HL-60 (cell line): ENCODE results near the gene PCDH1.

Source experiments
- CTCF ChIP-seq: IDR thresholded peaks from one replicate; pipeline ENCODE4 v1.5.1; 2011; ENCODE audit warnings: low read length, control low read depth, inconsistent platforms; ENCODE audit not compliant: insufficient read depth
- GABPA ChIP-seq: IDR thresholded peaks from 2 replicates; pipeline ENCODE4 v1.6.1; 2012; ENCODE audit warnings: low read depth
- POLR2AphosphoS5 ChIP-seq: IDR thresholded peaks from 2 replicates; pipeline ENCODE4 v1.6.1; 2012; ENCODE audit warnings: low read depth
- REST ChIP-seq: IDR thresholded peaks from 2 replicates; pipeline ENCODE4 v1.6.1; 2012; ENCODE audit warnings: low read depth; ENCODE audit not compliant: insufficient replicate concordance
- SPI1 ChIP-seq: IDR thresholded peaks from 2 replicates; pipeline ENCODE4 v1.6.1; 2012; ENCODE audit warnings: low read depth, mild to moderate bottlenecking, borderline replicate concordance

GRCh38 chr5:141806626-141807025 is 71.6 kb downstream of the PCDH1 start:
- no peak for TF ChIP-seq GABPA
- TF ChIP-seq CTCF = no peak
- TF ChIP-seq REST = no peak
- no peak for TF ChIP-seq POLR2AphosphoS5
- no peak for TF ChIP-seq SPI1
